NOMO-1 treated with DMSO at 0.1 percent for 48 hours (cell line): ENCODE measurements around the gene PTPRN2.
"Not testable (repeated sequence)": the region's sequence is repeated elsewhere in the genome, so short reads cannot be mapped to it uniquely, and the experiment has no call there.

ENCODE experiments used
- DNase-seq: peaks from one replicate; lab custom pipeline; 2025; ENCODE audit not compliant: unreplicated experiment; lab: John Stamatoyannopoulos, UW

PTPRN2 gene

DNA sequence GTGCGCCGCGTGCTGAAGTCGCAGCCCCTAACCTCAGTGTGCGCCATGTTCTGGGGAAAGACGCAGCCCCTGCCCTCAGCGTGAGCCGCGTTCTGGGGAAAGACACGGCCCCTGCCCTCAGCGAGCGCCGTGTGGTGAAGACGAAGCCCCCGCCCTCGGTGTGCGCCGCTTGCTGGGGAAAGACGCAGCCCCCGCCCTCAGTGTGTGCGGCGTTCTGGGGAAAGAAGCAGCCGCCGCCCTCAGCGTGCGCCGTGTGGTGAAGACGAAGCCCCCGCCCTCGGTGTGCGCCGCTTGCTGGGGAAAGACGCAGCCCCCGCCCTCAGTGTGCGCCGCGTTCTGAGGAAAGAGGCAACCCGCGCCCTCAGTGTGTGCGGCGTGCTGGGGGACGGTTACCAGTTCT lies 383.7 kb downstream of the PTPRN2 start:
- not testable (repeated sequence) for DNase-seq

DNA sequence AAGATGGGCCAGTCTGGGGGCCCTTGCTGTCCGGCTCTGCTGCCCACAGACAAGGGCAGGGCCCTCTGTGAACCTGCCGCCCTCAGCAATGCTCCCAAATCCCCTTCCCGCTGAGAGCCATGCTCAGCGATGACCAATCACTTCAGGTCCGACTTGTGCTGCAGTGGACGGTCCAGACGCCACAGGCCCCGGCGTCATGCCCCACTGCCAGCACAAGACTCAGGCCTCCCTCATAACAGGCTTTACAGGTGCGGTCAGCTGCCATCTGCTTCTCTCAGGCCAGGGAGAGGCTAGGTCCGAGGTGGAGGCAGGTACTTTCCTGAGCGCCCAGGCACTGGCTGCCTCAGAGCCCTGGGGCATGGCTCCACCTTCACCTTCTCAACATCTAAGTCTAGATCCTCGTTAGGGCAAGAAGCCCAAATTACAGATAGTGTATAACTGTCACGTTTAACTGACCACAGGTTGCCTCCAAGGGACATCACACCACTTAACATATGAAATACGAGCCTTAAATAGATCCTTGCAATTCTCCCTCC lies 393.2 kb downstream of the PTPRN2 start:
- no peak for DNase-seq

DNA sequence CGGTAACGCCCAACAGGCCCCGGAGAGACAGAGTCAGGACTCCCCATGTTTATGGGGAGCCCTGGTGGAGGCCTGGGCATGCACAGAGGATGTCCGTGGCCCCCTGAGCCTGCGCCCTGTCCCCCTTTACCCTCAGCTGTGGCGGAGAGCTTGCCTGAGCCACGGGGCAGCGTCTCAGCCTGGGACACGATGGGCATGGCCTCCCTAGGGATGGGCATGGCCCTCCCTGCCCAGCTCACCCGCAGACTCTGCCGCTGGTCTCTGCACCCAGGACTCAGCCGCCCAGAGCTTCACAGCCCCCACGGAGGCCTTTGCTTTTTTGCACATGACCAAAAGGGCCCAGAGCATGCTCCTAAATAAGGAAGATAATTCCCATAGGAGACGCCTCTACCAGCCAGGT lies 394.2 kb downstream of the PTPRN2 start:
- no peak for DNase-seq

DNA sequence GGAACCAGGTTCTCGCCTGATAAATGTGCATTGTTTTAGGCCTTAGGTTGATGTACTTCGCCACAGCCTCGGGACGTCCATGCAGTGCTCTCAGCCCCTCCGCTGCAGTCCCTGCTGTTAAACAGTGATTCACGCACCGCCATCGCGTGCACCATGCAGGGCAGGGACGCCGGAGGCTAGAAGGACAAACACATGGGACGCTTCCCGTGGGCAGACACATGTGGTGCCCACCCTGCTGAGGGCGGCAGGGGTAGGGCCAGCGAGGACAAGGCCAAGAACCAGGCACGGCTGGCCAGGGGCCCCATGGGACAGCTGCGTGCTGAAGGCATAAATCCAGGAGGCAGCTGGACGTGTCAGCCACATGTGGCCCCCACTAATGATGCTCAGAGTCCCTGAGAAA lies 394.7 kb downstream of the PTPRN2 start:
- no peak for DNase-seq

DNA sequence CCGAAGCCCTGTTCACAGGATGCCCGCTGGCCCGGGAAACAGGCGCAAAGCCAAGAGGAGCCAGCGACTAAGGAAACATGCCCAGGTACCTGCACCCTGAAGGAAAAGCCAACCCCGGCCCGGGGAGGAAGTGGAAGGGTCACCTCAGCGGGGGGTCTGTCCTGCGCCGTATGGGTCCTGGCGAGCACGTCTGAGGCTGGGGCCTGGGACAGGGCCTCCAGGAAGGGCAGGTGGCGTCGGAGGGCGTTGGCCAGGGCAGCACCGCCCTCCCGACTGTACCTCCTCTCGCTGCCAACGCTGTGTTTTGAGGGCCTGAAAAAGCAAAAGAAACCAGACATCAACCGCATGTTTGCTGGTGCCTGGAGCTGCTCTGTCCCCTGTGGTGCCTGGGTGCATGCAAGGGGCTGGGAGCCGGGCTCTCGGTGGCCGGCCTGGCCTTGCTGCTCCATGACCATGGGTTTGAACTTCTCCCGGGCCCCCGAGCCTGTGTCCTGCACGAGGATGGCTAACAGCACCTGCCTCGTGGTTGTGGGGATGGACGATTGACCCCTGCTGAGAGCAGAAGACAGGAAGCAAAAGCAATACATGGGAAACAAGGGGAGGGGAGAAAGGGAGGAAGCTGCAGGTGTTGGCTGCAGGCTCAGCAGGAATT lies 395.3 kb downstream of the PTPRN2 start:
- DNase-seq, result no peak

DNA sequence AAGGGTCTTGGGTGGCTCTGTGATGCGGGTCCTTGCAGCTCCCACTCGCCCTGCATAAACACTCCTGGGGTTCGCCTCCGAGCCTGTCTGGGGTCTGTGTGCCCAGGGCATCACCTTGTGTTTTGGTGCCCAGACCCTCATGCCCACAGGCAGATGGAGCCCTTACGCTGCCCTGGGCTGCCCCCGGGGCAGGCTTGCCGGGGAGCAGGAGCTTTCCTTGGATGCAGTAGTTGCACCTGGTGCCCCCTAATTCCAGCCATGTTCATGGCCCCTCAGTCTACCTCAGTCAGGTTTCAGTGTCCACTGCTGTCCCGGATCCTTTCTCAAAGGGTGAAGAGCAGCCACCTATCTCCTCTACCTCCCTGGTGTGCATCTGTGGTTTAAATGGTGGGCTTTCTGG lies 396.0 kb downstream of the PTPRN2 start:
- no peak for DNase-seq

DNA sequence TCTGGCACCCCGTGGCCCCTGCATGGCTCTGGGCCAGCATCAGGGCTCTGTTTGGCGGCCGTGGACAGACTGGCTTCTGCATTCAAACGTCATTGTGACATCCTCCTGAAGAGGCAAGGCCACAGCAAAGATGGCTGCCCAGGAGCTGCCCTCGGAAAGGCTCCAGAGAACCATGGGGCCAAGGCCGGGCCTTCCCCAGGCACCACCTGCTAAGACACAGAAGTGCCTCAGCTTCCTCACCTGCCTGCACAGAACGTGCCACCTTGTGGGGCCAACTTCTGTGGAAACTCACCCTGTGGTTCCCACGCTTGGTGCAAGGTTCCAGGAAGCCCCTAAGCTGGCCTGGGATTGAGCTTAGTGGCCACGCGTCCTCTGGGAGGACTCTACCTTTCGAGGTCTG lies 396.9 kb downstream of the PTPRN2 start:
- DNase-seq, result no peak

DNA sequence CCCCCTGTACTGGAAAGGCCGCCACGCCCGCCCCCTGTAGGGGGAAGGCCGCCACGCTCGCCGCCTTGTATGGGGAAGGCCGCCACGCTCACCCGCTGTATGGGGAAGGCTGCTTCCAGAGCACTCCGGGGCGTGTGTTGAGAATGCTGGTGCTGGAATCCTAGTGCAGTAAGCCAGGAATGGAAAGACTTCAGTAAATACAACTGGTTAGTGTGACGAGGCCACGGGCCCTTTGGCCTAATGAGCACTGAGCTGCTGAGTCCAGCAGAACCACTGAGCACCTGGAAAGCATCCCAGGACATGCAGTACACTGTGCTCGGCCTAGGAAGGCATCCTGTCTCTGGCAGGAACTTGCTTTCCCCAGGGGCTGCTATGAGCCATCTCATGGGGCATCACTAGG lies 398.9 kb downstream of the PTPRN2 start:
- no peak for DNase-seq

DNA sequence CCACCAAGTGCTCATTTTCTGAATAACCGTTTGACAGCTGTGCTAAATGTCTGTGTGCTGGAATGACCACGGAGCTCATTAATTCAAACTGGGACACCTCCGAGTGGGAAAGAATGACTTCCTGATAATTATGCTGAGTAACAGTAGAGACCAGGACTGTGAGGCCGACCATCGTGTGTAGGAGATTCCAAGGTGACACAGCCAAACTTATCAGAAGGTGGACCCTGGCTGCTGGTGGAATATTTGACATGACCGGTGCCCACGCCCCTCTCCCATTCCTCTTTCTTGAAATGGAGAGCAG lies 400.0 kb downstream of the PTPRN2 start:
- DNase-seq, result no peak

DNA sequence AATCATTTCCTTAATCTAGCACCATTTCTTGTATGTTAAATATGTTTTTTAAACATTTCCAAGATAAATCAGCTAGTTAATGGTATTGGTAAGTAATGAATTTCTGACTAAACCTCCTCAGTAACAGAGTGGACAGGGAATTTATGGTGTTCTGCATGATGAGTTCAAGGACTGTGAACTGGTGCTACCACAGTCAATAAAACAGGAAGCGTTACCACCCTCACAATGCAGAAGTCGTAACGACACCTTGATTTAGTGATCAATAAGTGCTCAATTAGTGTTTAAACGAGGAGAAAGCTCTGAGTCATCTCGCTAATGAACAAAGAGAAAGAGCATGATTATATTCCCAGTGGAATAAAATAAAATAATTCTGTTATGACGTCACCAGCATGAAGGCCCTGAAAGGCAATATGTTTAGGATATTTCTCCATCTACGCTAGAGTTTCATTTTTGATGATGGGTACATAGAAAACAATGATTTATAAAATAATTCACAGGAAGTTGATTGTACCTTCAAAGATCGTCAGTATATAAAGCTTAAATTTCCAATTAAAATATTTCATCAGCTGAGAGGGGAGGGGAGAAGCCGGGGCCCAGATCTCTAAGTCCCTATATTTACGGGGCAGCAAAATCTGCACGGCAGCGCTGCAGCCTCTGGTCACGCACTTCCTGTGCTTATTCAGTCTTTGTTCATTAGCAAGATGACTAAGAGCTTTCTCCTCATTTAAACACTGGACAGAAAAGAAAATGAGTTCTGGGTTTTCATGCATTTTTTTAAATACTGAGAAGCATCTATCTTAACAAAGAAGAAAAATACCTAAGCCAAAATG lies 400.5 kb downstream of the PTPRN2 start:
- no peak for DNase-seq

DNA sequence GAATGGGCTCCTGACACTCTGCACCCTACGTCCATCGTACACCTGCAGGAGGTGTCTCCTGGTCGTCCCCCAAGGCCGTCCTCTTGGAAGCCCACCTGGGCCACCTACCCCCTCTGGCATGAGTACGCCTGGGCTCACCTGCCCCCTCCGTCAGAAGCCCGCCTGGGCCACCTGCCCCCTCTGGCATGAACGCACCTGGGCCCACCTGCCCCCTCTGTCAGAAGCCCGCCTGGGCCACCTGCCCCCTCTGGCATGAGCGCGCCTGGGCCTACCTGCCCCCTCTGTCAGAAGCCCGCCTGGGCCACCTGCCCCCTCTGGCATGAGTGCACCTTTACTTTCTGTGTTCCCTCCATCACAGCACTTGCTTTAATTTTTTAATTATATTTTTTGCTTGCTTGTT lies 401.2 kb downstream of the PTPRN2 start:
- DNase-seq, result no peak

DNA sequence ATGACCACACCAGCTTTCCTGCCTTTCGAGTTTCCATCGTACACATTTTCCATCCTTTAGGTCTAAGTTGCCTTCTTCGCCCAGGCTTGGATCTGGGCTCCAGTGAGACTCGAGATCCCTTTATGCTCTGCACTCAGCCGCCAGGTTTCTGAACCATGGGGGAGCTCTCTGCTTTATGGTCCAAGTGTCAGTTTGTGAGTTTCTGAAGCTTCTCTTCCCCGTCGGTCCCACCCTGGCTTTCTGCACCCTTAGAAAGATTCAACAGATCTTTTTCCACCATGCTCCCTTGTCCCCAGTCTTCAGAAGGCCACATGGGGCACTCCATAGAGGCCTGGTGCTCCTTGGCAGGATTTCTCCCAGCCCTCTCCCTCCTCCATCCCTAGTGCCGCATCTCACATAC lies 402.0 kb downstream of the PTPRN2 start:
- DNase-seq, result no peak

DNA sequence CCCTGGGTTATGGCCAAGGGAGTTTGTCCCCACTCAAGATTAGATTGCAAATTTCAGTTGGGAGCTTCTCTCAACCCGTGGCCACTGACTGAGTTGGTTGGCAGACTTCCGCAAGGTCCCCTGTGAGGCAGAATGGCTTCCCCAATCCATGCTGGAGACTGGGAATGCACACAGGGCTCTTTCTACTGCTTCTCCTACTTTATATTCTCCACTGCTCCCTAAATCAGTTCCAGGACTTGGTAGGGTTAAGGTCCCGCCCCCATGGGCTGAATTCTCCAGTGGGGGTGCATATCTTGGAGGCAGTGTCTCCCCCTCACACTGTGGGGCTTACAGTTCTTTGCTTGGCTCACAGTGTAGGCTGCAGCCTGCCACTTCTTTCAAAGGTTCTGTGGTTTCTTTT lies 404.2 kb downstream of the PTPRN2 start:
- no peak for DNase-seq

DNA sequence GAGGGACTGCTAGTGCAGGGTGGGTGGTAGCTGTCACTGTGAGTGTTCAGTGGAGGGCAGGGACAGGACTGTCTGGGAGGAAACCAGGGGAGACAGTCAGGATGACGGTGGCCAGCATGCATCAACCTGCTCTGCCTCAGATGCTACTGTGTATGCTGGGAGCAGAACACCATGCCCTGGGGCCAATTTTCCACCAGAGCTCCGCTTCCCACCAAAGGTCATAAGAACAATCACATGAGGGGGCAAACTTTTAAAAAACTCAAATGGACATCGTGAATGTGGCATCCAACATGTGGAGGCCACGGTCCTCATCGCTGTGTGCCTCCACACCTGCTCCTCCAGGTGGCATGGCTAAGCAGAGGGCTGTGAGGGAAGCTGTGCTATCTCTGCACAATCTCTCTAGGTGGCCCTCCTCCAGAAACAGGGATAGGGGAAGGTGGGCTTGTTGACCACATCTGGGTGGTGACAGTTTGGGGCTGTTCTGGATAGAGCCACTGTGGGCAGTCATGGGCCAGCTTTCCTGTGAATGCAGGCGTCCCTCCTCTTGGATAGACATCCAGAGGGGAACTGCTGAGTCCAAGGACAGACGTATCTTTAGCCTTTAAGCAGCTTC lies 411.0 kb downstream of the PTPRN2 start:
- DNase-seq, result no peak

DNA sequence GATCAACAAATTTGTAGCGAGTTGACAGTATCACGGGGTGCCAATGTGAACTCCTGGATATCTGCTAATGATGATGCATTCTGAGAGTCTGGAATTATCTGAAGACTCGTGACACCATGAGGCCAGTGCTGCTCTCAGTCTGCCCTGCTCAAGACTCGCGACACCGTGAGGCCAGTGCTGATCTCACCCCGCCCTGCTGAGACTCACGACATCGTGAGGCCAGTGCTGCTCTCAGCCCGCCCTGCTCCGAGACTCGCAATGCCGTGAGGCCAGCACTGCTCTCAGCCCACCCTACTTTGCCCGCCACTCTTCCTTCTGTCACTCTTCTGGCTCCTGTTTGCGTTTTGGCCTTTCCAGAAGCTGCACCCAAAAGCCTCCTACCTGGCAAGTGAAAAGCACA lies 411.8 kb downstream of the PTPRN2 start:
- no peak for DNase-seq

DNA sequence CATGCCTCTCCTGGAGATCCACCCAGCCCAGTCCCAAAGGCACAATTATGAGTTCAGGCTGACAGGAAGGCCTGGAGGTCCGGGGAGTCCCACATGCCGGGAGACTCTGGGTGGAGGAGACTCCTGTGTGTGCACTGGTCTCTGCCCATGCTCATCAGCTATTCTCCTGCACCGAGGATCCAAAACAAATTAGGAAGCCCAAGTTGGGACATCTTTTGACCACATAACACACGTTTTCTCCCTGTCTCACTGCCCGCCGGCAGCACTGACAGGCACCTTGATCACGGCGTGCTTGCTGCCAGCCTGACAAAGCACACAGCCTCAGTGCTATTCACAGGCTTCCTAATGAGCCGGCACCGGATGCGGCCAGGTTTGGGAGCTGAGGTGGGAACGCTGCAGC lies 412.7 kb downstream of the PTPRN2 start:
- no peak for DNase-seq

DNA sequence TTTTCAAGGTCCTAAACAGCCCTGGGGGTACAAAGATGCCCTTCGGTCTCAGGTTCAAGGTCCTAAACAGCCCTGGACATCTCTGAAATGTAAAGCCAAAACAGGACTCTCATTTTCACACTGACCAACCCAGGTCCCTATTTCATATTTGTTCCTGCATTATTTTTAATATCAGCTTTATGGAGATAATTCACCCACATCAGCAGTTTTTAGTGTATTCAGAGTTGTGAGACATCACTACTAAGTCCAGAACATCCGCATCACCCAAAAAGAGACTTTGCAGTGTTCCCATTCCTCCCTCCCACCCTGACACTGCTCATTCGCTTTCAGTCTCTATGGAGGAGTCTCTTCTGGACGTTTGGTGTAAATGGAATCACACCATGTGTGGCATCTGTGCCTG lies 420.2 kb downstream of the PTPRN2 start:
- no peak for DNase-seq

DNA sequence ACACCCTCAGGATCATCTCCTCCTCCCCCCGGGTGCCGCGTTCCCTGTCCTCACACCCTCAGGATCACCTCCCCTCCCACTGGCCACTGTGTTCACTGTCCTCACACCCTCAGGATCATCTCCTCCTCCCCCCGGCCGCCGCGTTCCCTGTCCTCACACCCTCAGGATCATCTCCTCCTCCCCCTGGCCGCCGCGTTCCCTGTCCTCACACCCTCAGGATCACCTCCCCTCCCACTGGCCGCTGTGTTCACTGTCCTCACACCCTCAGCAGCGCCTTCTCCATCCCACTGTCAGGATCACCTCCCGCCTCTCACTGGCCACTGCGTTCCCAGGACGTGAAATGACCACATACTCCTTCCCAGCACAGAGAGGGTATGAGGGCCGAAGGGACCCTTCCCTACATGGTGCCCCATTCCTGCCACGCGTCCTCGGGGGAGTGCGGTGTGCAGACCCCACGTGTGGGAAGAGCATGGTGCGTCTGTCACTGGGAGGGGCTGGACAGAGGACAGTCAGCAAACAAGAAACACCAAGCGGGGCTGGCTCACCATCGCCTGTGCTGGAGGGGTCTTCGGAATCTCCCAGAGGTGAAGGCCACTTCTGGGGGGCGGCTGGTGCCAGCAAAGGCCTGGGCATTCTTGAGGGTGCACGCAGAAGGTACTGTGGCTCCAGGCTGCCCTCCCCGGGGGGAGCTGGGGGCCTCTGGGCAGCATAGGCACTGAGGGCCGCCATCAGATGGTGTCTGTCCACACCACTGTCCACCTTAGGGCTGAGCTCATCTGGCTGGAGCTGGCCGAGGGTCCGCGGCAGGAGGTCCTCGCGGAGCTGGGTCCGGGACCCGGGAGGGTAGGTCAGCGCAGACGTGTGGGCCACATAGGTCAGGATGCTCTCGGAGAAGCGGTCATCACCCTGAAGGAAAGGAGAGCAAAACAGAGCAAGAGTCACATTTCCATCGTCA lies 421.0 kb downstream of the PTPRN2 start:
- no peak for DNase-seq

DNA sequence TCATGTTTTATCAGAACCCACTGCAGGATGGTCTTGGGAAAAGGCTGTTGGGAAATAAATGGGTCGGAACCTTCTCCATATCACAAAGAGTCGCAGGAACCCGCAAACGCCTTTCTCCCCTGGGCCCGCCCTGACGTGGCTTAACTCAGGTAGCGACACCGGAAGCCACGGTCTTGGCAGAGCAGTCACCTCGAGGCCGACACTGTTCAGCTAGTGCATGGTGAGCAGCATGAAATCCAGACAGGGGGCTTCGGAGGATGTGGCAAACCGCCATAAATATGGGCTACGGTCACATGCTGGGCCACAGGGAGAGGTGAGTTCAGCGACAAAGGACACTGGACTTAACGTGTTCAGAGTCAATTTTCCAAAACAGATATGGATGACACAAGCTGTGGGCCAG lies 421.9 kb downstream of the PTPRN2 start:
- no peak for DNase-seq

DNA sequence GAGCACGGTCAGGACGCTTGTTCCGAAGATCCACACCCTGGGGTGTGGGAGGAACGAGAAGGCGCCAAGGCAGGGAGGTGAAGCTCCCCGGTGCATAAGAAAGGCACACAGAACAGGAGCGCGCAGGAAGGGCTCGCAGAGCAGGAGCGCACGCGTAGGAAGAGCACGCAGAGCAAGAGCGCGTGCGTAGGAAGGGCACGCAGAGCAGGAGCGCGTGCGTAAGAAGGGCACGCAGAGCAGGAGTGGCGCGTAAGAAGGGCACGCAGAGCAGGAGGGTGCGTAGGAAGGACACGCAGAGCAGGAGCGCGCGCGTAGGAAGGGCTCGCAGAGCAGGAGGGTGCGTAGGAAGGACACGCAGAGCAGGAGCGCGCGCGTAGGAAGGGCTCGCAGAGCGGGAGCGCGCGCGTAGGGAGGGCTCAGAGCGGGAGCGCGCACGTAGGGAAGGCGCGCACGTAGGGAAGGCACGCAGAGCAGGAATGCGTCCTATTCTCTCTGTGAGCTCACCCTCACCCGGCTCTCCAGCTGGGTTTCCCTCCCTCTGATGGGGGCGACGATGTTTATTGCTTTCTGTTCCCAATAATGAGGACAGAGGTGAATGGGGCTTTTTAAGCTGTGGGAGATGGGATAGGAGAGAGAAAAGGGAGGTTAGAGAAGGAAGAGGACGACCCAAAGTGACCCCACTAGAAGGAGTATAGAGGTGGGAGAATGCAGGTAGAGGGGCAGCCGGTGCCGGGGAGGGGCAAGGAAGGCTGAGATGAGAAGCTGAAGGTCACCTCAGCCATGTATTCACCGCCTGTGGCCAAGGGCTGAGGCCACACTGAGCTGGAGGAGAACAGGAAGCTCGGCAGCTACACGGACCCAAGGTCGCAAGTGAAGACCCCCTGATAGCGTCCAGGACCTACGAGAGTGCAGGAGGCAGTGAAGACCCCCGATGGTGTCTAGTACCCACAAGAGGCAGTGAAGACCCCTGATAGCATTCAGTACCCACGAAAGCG lies 423.2 kb downstream of the PTPRN2 start:
- DNase-seq, result no peak
